Myocyte (in vitro differentiated cells): ENCODE data around the gene LIG1. TPM values are rescaled to one million over a fixed set of nuclear protein-coding genes. Genes with fewer than 3 reads are reported as not detected.

ENCODE experiments used
- DNase-seq: peaks from one replicate; pipeline ENCODE4 v3.0.0-alpha.2; 2012; ENCODE audit warnings: low read depth
- polyA plus RNA-seq: library from polyadenylated mRNA; unstranded; fragments of >200 nt; gene quantifications from one replicate; pipeline ENCODE4 v1.2.1, GENCODE V29; 2012; ENCODE audit warnings: missing spikeins
- total RNA-seq: library from RNA; depleted of rRNA; stranded (reverse); fragments of >200 nt; gene quantifications from 2 replicates; pipeline ENCODE4 v1.2.3, GENCODE V29; 2014

The LIG1 gene
- 8.4 and 8.9 TPM in 2 replicates for total RNA-seq
- polyA plus RNA-seq, result 10.5 TPM

DNA sequence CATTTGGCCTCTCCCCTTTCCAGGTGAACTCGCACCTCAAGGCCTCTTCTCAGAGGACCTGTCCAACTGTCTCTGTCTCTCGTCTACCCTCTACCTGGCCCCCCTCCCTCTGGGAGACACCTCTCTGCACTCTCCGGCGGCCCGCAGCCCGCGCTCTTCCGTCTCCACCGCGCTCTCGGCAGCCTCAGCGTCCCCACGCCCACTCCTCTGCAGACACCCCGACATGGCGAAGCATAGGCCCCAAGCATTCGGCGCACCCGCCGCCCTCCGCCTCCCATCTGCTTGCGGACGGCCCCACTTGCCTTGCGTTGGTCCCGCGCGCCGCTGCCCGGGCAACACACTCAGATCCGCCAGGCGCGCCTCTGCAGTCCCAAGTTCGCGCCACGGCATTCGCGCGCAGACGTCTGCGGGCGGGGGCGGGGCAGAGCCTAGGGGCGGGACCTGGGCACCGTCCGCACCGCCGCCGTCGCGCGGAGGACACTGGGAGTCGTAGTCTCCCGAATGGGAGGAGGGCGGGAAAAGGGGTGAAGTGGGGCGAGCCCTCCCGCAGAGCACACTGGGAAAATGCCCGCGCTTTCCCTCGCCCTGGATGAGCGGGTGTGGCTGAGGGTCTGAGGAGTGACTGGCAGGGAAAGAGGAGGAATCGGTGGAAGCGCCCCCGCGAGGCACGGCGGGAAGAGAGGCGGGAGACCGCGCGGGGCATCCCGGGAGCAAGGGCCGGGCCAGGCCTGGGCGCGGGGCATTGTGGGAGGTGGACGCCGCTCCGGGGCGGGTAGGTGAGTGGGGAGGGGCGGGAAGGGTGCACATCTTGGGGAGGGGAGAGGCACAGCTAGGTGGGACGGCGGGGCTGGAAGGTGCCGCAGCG lies at the start of gene LIG1, which contains the start of gene ZSWIM9:
Gene LIG1 (minus strand): TSS at position 406 of the 865 bp plus-strand sequence. CDS start 4,778 bp downstream, outside the sequence.
Gene ZSWIM9 (plus strand): TSS at position 742 of the 865 bp plus-strand sequence. CDS start 1,123 bp downstream, outside the sequence.
- peak; percentile 95 for DNase-seq

DNA sequence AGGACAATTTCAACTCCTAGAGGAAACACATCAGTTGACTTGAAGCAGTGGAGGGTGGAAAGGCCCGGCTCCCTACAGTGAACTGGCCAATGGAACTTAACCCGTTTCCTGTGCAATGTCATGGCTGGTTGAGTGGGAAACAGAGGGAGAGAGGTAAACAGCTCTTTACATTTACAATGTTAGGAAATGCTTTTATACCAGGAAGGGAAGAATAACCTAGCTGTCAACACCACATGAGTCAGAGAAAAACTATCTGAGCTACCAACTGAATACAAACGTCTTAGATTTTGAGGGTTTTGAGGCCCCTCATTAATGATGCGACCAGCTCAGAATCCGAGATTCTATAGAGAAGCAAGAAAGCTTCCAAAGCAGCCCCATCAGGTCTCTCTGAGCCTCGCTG lies 48.9 kb upstream of the LIG1 start:
- no peak for DNase-seq

DNA sequence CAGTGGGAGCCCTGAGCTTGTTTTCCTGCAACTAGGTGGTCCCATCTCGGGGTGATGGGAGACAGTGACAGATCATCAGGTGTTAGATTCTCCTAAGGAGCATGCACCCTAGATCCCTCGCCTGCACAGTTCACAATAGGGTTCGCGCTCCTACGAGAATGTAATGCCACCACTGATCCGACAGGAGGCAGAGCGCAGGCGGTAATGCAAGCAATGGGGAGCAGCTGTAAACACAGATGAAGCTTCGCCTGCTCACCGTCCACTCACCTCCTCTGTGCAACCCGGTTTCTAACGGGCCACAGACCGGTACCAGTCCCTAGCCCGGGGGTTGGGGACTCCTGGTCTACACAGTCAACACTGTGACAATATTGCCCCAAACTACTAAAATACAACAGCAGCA lies 46.8 kb upstream of the LIG1 start:
- no peak for DNase-seq

- DNase-seq, result no peak
Observed at GRCh38 chr19:48213959-48214358, 43.8 kb upstream of the LIG1 start.

DNA sequence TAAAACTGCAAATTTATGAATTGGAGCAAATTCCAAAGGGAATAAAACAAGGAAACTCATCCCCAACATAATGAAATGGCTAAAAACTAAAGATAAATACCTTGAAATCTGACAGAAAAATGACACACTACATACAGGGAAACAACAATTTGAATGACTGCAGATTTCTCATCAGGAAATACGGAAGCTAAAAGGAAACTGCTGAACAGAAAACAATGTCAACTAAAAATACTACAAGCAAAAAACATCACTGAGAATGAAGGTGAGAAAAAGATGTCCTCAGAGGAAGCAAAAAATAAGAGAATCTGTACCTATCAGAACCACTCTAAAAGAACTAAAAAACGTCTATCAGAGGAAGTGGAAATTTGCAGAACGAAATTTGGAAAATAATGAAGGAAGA lies 39.9 kb upstream of the LIG1 start:
- DNase-seq, result no peak

GRCh38 chr19:48206397-48207093 lies 36.4 kb upstream of the LIG1 start:
- DNase-seq, result peak; percentile 15

DNA sequence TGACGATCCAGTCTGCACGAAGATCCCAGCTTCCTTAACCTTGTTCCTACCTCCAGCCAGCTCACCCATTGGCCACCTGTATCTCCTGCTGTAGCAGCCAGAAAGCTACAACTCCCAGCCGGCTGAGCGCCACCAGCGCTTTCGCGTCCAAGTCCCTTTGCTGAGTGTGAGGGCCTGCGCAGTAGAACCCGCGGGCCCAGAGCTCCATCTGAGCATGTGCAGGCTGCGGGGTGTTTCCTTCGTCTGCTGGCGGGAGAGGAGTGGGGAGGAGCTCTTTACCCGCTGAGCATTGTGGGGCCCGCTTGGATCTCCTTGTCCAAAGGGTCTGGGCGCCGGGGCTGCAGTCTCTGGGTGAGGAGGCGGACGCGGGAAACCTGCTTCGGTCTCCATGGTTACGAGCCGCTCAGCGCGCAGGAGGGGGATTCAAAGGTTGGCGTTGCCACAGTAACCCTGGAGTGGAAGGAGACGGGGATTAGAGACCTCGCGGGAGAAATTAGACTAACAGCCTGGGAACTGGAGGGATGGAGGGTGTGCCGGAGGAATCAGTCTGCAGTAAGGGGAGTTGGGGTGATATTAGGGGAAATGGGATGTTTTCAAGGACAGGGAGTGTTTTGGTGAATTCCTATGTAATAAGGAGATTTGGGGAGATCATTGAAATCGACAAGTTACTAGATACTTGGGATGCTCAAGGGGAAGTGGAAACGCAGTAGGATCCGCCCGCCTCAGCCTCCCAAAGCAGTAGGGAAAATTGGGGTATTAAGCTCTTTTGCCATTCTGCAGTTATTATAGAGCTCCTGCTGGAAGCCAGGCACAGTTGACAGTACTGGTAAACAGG lies 33.9 kb upstream of the LIG1 start:
- DNase-seq, result peak; percentile 96

DNA sequence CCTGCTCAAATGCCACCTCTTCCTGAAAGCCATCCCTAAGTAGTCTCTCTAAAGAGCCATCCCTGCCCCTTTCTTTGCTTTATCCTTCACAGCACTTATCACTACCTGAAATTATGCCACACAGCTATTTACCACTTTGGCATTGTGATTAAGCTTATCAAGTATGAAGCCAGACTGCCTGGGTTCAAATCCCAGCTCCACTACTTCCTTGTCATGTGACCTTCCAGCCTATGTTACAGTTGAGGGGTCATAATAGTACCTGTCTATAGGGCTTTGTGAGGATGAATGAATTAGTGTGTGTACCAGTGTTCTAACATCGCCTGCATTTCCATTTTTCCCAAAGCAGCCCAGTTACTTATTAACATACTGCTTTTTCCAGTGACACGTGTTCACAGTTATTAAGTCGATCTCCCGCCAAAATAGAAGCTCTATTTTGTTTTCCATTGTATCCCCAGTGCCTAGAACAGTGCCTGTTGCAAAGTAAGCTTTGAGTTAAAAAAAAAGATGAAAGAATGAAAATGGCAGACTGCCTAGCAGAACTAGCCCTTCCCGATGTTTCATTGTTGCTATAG lies 33.2 kb upstream of the LIG1 start:
- no peak for DNase-seq

GRCh38 chr19:48196933-48197665 lies 27.0 kb upstream of the LIG1 start:
- DNase-seq, result no peak

DNA sequence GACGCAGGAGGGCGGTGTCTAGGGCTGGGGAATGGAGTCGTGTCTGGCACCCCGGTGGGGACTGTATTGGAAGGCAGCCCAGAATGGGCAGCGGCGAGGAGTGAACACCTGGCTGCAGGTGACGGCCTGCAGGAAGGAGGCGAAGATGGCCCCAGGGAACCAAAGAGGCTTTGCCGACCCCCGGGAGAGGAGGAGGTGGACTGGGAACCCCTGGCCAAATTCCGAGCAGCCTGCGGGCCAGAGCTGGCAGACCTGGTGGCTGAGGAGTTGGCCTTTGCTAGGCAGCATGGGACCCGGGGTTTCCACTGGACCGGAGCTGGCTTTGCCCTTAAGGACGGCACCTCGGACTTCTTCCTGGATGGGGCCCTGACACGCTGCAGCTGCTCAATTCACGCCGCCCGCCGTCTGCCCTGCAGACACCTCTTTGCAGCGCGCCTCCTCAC lies 26.2 kb upstream of the LIG1 start:
- no peak for DNase-seq

- no peak for DNase-seq
Observed at GRCh38 chr19:48194844-48195830, 25.0 kb upstream of the LIG1 start.

- no peak for DNase-seq
Observed at GRCh38 chr19:48194041-48194843, 24.1 kb upstream of the LIG1 start.

- no peak for DNase-seq
Observed at GRCh38 chr19:48192750-48193149, 22.6 kb upstream of the LIG1 start.

GRCh38 chr19:48190885-48191284 lies 20.7 kb upstream of the LIG1 start:
- DNase-seq, result no peak

- no peak for DNase-seq
Observed at GRCh38 chr19:48190288-48190884, 20.2 kb upstream of the LIG1 start.

DNA sequence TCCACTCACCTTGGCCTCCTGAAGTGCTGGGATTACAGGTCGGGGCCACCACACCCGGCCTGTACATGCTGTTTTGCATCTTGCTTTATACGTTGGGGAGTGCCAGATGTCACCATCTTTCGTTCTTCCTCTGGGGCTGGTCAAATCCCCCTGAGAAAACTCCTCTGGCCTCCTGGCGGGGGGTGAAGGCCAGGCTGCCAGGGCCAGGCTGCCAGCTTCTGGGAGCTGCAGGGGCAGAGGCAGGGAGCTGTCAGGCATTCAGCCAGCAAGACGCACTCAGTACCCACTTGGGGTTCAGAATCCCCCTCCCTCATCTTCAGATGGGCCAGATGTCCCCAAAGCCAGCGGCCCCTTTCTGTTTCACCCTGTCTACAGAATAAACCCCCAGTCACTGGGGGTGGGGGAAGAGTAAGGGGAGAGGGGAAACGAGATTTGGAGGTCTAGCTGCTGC lies 16.4 kb upstream of the LIG1 start:
- no peak for DNase-seq

- DNase-seq, result no peak
Observed at GRCh38 chr19:48186015-48186414, 15.9 kb upstream of the LIG1 start.

DNA sequence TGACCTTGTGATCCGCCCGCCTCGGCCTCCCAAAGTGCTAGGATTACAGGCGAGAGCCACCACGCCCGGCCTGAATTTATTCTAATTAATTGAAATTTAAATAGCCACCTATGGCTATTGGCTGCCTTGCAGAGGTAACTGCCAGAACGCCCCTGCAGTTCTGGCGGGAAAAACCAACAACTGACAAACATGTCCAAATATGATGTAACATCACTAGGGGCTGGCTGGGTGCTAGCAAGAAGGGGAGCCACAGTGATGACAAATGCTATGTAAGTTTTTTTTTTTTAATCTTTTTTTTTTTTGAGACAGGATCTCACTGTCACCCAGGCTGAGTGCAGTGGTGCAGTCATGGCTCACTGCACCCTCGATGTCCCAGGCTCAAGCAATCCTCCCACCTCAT lies 13.2 kb upstream of the LIG1 start:
- DNase-seq, result no peak
